SK-N-SH treated with all-trans-retinoic acid at 6 μM for 48 hours (cell line): Measurements from ENCODE around the gene ELOVL1.

Experiments
- BACH2 ChIP-seq: fragments of 250-450 bp; sonication (Bioruptor Pico); IDR thresholded peaks from 2 replicates; pipeline ENCODE4 v1.9.0; 2021; ENCODE audit warnings: mild to moderate bottlenecking, borderline replicate concordance
- PPARA ChIP-seq: fragments of 250-450 bp; sonication (Bioruptor Pico); IDR thresholded peaks from 2 replicates; pipeline ENCODE4 v1.5.0; 2020; ENCODE audit warnings: mild to moderate bottlenecking, borderline replicate concordance
- RARB ChIP-seq: fragments of 250-450 bp; sonication (Bioruptor Pico); IDR thresholded peaks from 2 replicates; pipeline ENCODE4 v1.8.0; 2021; ENCODE audit warnings: mild to moderate bottlenecking, moderate library complexity
- TF ChIP-seq, protein P1 (sequence below): fragments of 250-450 bp; sonication (Bioruptor Pico); IDR thresholded peaks from 2 replicates; pipeline ENCODE4 v1.5.0; 2020; ENCODE audit warnings: mild to moderate bottlenecking, moderate library complexity

DNA sequence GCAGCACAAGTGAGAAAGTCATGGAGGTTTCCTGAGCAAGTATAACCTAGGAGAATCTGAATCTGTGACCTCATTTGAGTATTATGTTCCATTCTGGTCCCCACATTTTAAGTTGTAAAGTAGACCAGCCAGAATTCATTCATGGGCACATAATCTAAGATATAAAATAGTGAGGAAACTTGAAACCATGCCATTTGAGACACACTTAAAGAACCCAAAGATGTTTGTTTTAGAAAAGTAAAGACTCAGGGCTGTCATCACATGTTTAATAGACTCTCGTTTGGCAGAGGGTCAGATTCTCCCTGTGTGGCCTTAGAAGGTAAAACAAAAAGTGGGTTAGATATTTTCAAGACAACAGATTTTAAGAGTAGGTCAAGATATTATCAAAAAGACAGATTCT, 28.2 kb upstream of the ELOVL1 start:
- TF ChIP-seq, protein P1, sequence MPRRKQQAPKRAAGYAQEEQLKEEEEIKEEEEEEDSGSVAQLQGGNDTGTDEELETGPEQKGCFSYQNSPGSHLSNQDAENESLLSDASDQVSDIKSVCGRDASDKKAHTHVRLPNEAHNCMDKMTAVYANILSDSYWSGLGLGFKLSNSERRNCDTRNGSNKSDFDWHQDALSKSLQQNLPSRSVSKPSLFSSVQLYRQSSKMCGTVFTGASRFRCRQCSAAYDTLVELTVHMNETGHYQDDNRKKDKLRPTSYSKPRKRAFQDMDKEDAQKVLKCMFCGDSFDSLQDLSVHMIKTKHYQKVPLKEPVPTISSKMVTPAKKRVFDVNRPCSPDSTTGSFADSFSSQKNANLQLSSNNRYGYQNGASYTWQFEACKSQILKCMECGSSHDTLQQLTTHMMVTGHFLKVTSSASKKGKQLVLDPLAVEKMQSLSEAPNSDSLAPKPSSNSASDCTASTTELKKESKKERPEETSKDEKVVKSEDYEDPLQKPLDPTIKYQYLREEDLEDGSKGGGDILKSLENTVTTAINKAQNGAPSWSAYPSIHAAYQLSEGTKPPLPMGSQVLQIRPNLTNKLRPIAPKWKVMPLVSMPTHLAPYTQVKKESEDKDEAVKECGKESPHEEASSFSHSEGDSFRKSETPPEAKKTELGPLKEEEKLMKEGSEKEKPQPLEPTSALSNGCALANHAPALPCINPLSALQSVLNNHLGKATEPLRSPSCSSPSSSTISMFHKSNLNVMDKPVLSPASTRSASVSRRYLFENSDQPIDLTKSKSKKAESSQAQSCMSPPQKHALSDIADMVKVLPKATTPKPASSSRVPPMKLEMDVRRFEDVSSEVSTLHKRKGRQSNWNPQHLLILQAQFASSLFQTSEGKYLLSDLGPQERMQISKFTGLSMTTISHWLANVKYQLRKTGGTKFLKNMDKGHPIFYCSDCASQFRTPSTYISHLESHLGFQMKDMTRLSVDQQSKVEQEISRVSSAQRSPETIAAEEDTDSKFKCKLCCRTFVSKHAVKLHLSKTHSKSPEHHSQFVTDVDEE, result no peak
- TF ChIP-seq BACH2 (CRISPR knock-in tag) (no peak), PPARA (no peak), RARB (CRISPR knock-in tag) (no peak)
